WTC11 (cell line): ENCODE measurements around the gene SINHCAF. TPM values are rescaled to one million over a fixed set of nuclear protein-coding genes. Genes with fewer than 3 reads are reported as not detected.

Experiments used
- ATAC-seq: fragments of 200-7000 bp; cut with Tn5 transposase; 2 replicates; pipeline ENCODE4 v1.10.0; 2021; ENCODE audit warnings: mild to moderate bottlenecking, moderate library complexity
- CTCF ChIA-PET: fragments of 300-600 bp; sonication (Branson Sonifier 250); formaldehyde crosslinking; loops from one replicate; lab custom pipeline; 2021; ENCODE audit warnings: antibody characterized with exemption; lab: Charles Lee
- POLR2A ChIA-PET: fragments of 350-600 bp; sonication (Branson Sonifier 250); formaldehyde crosslinking; loops from one replicate; lab custom pipeline; 2021; ENCODE audit warnings: antibody characterized with exemption; lab: Charles Lee
- DNase-seq: peaks from one replicate; pipeline ENCODE4 v3.0.0; 2021; ENCODE audit warnings: low spot score
- H3K27ac Mint-ChIP-seq: 2 replicates; pipeline ENCODE4 v1.8.0; 2021; ENCODE audit warnings: mixed read lengths
- H3K27me3 Mint-ChIP-seq: 2 replicates; pipeline ENCODE4 v1.8.0; 2021; ENCODE audit warnings: low read depth, mild to moderate bottlenecking, moderate library complexity, mixed read lengths
- H3K36me3 Mint-ChIP-seq: 2 replicates; pipeline ENCODE4 v1.8.0; 2021; ENCODE audit warnings: mixed read lengths
- H3K4me1 Mint-ChIP-seq: 2 replicates; pipeline ENCODE4 v1.8.0; 2022; ENCODE audit warnings: mixed read lengths
- H3K4me3 Mint-ChIP-seq: 2 replicates; pipeline ENCODE4 v1.8.0; 2021; ENCODE audit warnings: mild to moderate bottlenecking, moderate library complexity, mixed read lengths
- H3K9me3 Mint-ChIP-seq: 2 replicates; pipeline ENCODE4 v1.8.0; 2021; ENCODE audit warnings: mixed read lengths
- CBFB ChIP-seq: sonication (generic); formaldehyde crosslinking; IDR thresholded peaks from 2 replicates; pipeline ENCODE4 v1.8.1; 2022; ENCODE audit warnings: mild to moderate bottlenecking, low read depth, missing genetic modification reagents
- ESRRA ChIP-seq: sonication (generic); formaldehyde crosslinking; IDR thresholded peaks from 2 replicates; pipeline ENCODE4 v1.8.1; 2022; ENCODE audit warnings: mild to moderate bottlenecking, missing genetic modification reagents, borderline replicate concordance
- FOXK1 ChIP-seq: sonication (generic); formaldehyde crosslinking; IDR thresholded peaks from 2 replicates; pipeline ENCODE4 v1.8.0; 2022; ENCODE audit warnings: mild to moderate bottlenecking, moderate library complexity, missing genetic modification reagents
- GABPB1 ChIP-seq: sonication (generic); formaldehyde crosslinking; IDR thresholded peaks from 2 replicates; pipeline ENCODE4 v1.8.1; 2023; ENCODE audit warnings: mild to moderate bottlenecking, missing genetic modification reagents
- HMGA2 ChIP-seq: fragments of 250-450 bp; sonication (Bioruptor Pico); IDR thresholded peaks from 2 replicates; pipeline ENCODE4 v1.4.0; 2021; ENCODE audit warnings: mild to moderate bottlenecking, moderate library complexity
- MXD4 ChIP-seq: fragments of 250-450 bp; sonication (Bioruptor Pico); IDR thresholded peaks from 2 replicates; pipeline ENCODE4 v1.8.0; 2021; ENCODE audit warnings: mild to moderate bottlenecking, moderate library complexity, borderline replicate concordance
- NR1H2 ChIP-seq: sonication (generic); formaldehyde crosslinking; IDR thresholded peaks from 2 replicates; pipeline ENCODE4 v1.9.0; 2021; ENCODE audit warnings: mild to moderate bottlenecking, moderate library complexity, missing genetic modification reagents
- PRRX2 ChIP-seq: fragments of 250-450 bp; sonication (Bioruptor Pico); IDR thresholded peaks from 2 replicates; pipeline ENCODE4 v1.8.0; 2021; ENCODE audit warnings: mild to moderate bottlenecking
- SMAD4 ChIP-seq: sonication (generic); formaldehyde crosslinking; IDR thresholded peaks from 2 replicates; pipeline ENCODE4 v1.8.0; 2022; ENCODE audit warnings: mild to moderate bottlenecking, missing genetic modification reagents
- SOX15 ChIP-seq: fragments of 250-450 bp; sonication (Bioruptor Pico); IDR thresholded peaks from 2 replicates; pipeline ENCODE4 v1.9.0; 2021; ENCODE audit warnings: mild to moderate bottlenecking
- TCF7 ChIP-seq: sonication (generic); formaldehyde crosslinking; IDR thresholded peaks from 2 replicates; pipeline ENCODE4 v1.8.0; 2022; ENCODE audit warnings: mild to moderate bottlenecking, low read depth, missing genetic modification reagents, moderate library complexity
- TEAD1 ChIP-seq: sonication (generic); formaldehyde crosslinking; IDR thresholded peaks from 2 replicates; pipeline ENCODE4 v1.8.0; 2022; ENCODE audit warnings: mild to moderate bottlenecking, missing genetic modification reagents
- ZNF121 ChIP-seq: sonication (generic); formaldehyde crosslinking; IDR thresholded peaks from 2 replicates; pipeline ENCODE4 v1.8.0; 2023; ENCODE audit warnings: missing genetic modification reagents
- ZNF219 ChIP-seq: sonication (generic); formaldehyde crosslinking; IDR thresholded peaks from 2 replicates; pipeline ENCODE4 v1.8.0; 2023; ENCODE audit warnings: missing genetic modification reagents, mild to moderate bottlenecking, borderline replicate concordance
- ZNF263 ChIP-seq: sonication (generic); formaldehyde crosslinking; IDR thresholded peaks from 2 replicates; pipeline ENCODE4 v1.8.1; 2022; ENCODE audit warnings: low read depth, mild to moderate bottlenecking, moderate library complexity, missing genetic modification reagents
- ZNF396 ChIP-seq: fragments of 250-450 bp; sonication (Bioruptor Pico); IDR thresholded peaks from 2 replicates; pipeline ENCODE4 v1.8.0; 2021; ENCODE audit warnings: mild to moderate bottlenecking, moderate library complexity, borderline replicate concordance
- ZNF416 ChIP-seq: fragments of 250-450 bp; sonication (Bioruptor Pico); IDR thresholded peaks from 2 replicates; pipeline ENCODE4 v1.9.0; 2021; ENCODE audit warnings: mild to moderate bottlenecking, inconsistent platforms
- ZNF423 ChIP-seq: fragments of 250-450 bp; sonication (Bioruptor Pico); IDR thresholded peaks from 2 replicates; pipeline ENCODE4 v2.1.2; 2022; ENCODE audit warnings: mild to moderate bottlenecking, moderate library complexity
- total RNA-seq: library from RNA; stranded (reverse); gene quantifications from 3 replicates; pipeline ENCODE4 v1.2.3, GENCODE V29; 2021
- TF ChIP-seq, protein P1 (sequence below): sonication (generic); formaldehyde crosslinking; IDR thresholded peaks from 2 replicates; pipeline ENCODE4 v1.8.1; 2023; ENCODE audit warnings: mild to moderate bottlenecking, missing genetic modification reagents, borderline replicate concordance
- TF ChIP-seq, protein P2 (sequence below): fragments of 250-450 bp; sonication (Bioruptor Pico); IDR thresholded peaks from 2 replicates; pipeline ENCODE4 v1.9.0; 2021; ENCODE audit warnings: mild to moderate bottlenecking
- TF ChIP-seq, protein P3 (sequence below): sonication (generic); formaldehyde crosslinking; IDR thresholded peaks from 2 replicates; pipeline ENCODE4 v1.8.0; 2023; ENCODE audit warnings: mild to moderate bottlenecking, missing genetic modification reagents
- TF ChIP-seq, protein P4 (sequence below): sonication (generic); formaldehyde crosslinking; IDR thresholded peaks from 2 replicates; pipeline ENCODE4 v1.8.1; 2022; ENCODE audit warnings: mild to moderate bottlenecking, missing genetic modification reagents, moderate library complexity, borderline replicate concordance
- TF ChIP-seq, protein P5 (sequence below): sonication (generic); formaldehyde crosslinking; IDR thresholded peaks from 2 replicates; pipeline ENCODE4 v1.8.1; 2022; ENCODE audit warnings: mild to moderate bottlenecking, moderate library complexity, missing genetic modification reagents

Gene SINHCAF
- total RNA-seq, 1 experiment from 2014 or later = 407 TPM

DNA sequence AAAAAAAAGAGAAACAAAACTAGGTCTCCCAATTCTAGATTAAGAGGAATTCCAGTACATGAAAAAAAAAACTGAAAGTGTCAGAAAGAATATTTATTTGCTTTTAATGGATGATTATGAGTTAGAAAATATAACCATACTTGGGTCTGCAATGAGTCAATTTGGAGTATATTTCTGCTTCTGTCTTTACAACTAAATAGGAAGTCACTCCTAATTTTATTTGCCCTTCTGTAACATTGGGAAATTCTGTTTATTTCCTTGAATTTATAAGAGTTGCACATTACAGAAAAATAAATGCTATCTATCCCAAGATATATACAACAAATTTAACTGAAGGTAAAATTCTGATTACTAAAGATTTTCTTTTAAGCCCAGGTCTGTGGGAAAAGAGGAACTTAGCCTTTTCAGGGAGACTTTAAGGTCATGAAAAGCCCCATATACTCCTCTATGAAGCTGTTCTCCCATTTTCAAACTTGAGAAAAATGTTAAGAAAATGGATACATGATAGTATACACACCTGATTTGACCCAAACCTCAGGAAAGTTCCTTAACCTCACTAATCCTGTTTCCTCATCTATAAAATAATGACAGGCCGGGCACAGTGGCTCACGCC is 7.2 kb downstream of the SINHCAF start (continued):
- TF ChIP-seq, protein P1, sequence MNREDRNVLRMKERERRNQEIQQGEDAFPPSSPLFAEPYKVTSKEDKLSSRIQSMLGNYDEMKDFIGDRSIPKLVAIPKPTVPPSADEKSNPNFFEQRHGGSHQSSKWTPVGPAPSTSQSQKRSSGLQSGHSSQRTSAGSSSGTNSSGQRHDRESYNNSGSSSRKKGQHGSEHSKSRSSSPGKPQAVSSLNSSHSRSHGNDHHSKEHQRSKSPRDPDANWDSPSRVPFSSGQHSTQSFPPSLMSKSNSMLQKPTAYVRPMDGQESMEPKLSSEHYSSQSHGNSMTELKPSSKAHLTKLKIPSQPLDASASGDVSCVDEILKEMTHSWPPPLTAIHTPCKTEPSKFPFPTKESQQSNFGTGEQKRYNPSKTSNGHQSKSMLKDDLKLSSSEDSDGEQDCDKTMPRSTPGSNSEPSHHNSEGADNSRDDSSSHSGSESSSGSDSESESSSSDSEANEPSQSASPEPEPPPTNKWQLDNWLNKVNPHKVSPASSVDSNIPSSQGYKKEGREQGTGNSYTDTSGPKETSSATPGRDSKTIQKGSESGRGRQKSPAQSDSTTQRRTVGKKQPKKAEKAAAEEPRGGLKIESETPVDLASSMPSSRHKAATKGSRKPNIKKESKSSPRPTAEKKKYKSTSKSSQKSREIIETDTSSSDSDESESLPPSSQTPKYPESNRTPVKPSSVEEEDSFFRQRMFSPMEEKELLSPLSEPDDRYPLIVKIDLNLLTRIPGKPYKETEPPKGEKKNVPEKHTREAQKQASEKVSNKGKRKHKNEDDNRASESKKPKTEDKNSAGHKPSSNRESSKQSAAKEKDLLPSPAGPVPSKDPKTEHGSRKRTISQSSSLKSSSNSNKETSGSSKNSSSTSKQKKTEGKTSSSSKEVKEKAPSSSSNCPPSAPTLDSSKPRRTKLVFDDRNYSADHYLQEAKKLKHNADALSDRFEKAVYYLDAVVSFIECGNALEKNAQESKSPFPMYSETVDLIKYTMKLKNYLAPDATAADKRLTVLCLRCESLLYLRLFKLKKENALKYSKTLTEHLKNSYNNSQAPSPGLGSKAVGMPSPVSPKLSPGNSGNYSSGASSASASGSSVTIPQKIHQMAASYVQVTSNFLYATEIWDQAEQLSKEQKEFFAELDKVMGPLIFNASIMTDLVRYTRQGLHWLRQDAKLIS (CRISPR knock-in tag) = no peak
- TF ChIP-seq ZNF416 (CRISPR knock-in tag) (no peak), ZNF219 (no peak), TEAD1 (CRISPR knock-in tag) (no peak), PRRX2 (no peak), NR1H2 (no peak), GABPB1 (CRISPR knock-in tag) (no peak)
- TF ChIP-seq, protein P2, sequence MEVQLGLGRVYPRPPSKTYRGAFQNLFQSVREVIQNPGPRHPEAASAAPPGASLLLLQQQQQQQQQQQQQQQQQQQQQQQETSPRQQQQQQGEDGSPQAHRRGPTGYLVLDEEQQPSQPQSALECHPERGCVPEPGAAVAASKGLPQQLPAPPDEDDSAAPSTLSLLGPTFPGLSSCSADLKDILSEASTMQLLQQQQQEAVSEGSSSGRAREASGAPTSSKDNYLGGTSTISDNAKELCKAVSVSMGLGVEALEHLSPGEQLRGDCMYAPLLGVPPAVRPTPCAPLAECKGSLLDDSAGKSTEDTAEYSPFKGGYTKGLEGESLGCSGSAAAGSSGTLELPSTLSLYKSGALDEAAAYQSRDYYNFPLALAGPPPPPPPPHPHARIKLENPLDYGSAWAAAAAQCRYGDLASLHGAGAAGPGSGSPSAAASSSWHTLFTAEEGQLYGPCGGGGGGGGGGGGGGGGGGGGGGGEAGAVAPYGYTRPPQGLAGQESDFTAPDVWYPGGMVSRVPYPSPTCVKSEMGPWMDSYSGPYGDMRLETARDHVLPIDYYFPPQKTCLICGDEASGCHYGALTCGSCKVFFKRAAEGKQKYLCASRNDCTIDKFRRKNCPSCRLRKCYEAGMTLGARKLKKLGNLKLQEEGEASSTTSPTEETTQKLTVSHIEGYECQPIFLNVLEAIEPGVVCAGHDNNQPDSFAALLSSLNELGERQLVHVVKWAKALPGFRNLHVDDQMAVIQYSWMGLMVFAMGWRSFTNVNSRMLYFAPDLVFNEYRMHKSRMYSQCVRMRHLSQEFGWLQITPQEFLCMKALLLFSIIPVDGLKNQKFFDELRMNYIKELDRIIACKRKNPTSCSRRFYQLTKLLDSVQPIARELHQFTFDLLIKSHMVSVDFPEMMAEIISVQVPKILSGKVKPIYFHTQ (CRISPR knock-in tag) = no peak
- TF ChIP-seq, protein P3, sequence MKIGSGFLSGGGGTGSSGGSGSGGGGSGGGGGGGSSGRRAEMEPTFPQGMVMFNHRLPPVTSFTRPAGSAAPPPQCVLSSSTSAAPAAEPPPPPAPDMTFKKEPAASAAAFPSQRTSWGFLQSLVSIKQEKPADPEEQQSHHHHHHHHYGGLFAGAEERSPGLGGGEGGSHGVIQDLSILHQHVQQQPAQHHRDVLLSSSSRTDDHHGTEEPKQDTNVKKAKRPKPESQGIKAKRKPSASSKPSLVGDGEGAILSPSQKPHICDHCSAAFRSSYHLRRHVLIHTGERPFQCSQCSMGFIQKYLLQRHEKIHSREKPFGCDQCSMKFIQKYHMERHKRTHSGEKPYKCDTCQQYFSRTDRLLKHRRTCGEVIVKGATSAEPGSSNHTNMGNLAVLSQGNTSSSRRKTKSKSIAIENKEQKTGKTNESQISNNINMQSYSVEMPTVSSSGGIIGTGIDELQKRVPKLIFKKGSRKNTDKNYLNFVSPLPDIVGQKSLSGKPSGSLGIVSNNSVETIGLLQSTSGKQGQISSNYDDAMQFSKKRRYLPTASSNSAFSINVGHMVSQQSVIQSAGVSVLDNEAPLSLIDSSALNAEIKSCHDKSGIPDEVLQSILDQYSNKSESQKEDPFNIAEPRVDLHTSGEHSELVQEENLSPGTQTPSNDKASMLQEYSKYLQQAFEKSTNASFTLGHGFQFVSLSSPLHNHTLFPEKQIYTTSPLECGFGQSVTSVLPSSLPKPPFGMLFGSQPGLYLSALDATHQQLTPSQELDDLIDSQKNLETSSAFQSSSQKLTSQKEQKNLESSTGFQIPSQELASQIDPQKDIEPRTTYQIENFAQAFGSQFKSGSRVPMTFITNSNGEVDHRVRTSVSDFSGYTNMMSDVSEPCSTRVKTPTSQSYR = no peak

DNA sequence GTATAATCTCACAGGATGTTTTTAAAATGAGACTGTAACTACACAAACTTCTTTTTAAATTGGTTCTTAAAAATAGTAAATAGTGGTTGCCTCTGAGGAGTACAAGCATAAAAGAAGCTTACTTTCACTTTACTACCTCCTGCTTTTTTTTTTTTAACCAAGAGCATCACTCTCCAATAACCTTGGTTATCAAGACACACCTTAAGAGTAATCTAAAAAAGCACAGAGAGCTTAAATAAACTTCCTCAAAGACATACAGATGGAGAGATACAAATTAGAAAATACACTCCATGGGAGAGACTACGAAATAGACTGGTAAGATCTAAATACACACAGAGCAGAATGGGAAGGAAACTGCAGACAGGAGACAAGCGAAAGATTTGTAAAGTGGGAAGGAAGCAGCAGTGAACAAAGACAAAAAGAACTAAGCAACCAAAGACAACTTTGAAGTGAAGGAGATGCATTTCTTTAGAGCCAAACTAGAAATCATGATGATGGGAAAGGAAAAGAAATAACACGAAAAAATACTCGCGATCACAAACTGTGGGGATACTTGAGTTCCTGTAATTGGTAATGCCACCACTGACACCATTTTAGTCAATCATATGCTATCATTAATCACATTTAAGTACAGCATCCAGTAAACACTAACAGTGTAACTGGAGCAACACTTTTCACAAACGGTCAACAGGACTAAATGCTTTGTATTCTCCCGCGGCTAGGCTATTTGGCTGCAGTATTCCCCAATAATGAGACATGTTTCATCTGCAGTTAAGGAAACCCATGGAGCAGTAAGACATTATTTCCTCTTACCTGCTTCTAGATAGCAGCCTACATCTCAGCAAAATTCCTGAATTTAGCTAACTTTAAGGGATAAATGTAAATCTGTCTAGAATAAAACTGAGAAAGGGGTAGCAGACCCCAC is 8.2 kb downstream of the SINHCAF start:
- Mint-ChIP-seq H3K4me1 (peaks cover 88% of the 10 kb centered on the region), H3K27ac (peak overlapping the region; percentile 77), H3K9me3 (no peaks in the 10 kb centered on the region), H3K27me3 (no peaks in the 10 kb centered on the region), H3K36me3 (peaks cover 11% of the 10 kb centered on the region), H3K4me3 (peak overlapping the region; percentile 99)
- ChIA-PET CTCF (interaction anchor here (0.7 kb wide), 1 partner anchor 46 kb away, joined by 3 read pairs; no protein-coding TSS in a partner anchor), POLR2A (no interaction called here)
- ATAC-seq (no peak; the same call in 1 of the 2 replicates), DNase-seq (no peak)
- TF ChIP-seq MXD4 (CRISPR knock-in tag) (no peak), SOX15 (CRISPR knock-in tag) (no peak), TCF7 (CRISPR knock-in tag) (no peak), ZNF263 (CRISPR knock-in tag) (no peak), ZNF416 (CRISPR knock-in tag) (no peak), SMAD4 (CRISPR knock-in tag) (no peak), ZNF423 (CRISPR knock-in tag) (no peak), ZNF121 (CRISPR knock-in tag) (no peak), ESRRA (CRISPR knock-in tag) (no peak), HMGA2 (CRISPR knock-in tag) (no peak), FOXK1 (CRISPR knock-in tag) (no peak), ZNF396 (CRISPR knock-in tag) (no peak), CBFB (CRISPR knock-in tag) (no peak), GABPB1 (CRISPR knock-in tag) (no peak)
- TF ChIP-seq, protein P4, sequence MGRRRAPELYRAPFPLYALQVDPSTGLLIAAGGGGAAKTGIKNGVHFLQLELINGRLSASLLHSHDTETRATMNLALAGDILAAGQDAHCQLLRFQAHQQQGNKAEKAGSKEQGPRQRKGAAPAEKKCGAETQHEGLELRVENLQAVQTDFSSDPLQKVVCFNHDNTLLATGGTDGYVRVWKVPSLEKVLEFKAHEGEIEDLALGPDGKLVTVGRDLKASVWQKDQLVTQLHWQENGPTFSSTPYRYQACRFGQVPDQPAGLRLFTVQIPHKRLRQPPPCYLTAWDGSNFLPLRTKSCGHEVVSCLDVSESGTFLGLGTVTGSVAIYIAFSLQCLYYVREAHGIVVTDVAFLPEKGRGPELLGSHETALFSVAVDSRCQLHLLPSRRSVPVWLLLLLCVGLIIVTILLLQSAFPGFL (CRISPR knock-in tag) = no peak
- TF ChIP-seq, protein P5, sequence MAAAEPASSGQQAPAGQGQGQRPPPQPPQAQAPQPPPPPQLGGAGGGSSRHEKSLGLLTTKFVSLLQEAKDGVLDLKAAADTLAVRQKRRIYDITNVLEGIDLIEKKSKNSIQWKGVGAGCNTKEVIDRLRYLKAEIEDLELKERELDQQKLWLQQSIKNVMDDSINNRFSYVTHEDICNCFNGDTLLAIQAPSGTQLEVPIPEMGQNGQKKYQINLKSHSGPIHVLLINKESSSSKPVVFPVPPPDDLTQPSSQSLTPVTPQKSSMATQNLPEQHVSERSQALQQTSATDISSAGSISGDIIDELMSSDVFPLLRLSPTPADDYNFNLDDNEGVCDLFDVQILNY (CRISPR knock-in tag) = no peak
